C1 segment of cervical spinal cord (tissue), 14 donors: Measurements from ENCODE around the gene SMIM10L1.

ENCODE experiments used
- DNase-seq, 14 donors: peaks; one replicate each; lab custom pipeline; 2025; lab: John Stamatoyannopoulos, UW

SMIM10L1 gene

DNA sequence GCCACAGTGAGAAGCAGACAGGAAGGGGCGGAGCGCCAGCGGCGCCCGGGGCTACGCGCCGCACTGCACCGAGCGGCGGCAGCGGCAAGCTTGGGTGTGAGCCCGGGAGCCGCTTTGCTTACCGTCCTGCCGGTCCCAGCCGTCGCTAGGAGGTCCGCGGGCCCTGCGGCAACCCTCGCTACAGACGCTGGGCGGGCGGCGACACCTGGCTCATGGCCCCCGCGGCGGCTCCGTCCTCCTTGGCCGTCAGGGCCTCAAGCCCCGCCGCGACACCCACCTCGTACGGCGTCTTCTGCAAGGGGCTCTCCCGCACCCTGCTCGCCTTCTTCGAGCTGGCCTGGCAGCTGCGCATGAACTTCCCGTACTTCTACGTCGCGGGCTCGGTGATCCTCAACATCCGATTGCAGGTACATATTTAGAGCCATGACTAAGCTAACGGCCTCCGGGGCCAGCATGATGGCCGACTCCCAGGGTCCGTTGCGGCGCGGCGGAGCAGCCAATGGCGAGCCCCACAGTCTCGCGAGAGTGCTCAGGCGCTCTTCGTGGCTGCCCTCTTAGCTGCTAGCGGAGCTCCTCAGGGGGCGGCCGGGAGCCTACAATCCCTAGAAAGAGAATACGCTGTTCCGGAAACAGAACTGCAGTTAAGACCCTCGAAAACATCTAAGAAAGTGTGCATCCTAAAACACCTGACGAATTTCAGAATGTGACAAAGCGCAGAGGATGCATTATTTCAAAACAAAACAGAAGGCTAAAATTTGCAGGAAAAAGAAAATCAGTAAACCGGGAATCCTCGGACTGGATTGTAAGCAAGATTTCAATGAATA is at the start of gene SMIM10L1:
TSS of gene SMIM10L1 (plus strand) at position 50 of the 824 bp plus-strand sequence. CDS start at position 213, 163 bp downstream.
- peak; percentile 33 to 89 (median 78) for DNase-seq

DNA sequence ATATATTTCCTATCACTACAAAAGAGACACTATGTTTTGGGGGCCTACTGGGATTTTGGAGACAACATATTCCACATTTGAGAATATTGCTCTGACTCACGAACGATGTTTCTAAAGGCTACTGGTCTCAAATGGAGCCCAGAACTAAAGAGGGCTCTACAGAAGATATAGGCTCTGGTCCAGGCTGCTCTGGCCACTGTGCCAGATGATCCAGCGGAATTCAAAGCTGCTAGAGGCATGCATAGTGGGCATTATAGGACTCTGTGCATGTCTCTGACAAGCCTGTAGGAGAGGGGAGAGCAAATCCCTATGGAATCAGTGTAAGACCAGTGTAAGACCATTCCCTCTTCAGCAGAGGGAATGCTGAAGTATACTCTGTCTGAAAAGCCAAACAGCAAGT is 40.6 kb upstream of the SMIM10L1 start:
- no peak for DNase-seq

DNA sequence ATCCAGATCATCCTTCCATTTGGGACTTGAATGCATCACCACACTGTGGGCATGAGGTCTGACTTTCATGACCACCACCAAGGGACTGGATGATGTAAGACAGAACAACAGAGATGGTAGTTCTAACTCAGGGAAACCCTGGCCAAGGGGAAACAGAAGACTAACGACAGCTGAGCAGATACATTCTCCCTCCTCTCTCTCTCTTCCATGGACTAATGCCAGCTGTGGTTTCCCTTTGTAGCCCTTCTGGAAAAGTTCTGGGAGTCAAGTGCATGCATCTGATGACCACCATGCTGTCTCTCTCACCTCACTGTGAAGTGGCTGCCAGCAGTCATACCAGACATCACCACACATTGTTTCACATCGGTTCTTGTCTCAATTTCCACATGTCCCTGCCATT is 40.0 kb upstream of the SMIM10L1 start:
- no peak for DNase-seq

DNA sequence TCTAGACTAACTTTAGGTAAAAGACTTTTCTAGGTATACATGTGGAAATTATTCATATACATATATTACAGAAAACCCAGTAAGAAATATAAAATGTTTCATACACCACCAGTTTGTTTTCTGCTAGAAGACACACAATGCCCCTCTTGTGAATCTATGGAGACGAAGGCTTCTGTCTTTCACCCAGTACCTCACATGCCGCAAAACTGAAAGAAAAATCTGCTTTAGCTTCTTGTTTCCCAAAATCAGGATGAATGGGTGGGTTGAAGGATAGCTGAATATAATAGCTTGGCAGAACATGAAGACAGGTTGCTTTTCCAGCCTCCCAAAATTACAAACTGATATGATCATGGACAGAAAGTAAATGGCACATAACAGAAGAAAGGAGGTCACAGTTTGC is 37.8 kb upstream of the SMIM10L1 start:
- DNase-seq = peak in 1 of 14 donors; percentile 3

DNA sequence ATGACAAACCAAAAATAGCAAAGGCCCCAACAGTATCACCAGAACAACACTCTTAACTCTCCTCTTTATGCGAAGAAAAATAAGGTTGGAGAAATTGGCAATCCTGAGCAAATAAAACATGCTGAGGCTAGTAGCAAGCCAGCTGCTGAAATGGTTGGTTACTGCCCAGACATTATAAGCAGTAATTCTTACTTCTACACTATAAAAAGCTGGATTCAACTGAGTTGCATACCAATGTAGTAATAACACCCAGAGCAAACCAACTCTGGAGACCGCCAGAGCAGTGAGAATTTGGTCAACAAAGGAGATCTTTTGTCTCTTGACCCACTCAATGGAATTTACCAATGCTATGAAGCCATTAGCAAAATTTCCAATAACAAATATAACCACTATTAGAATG is 37.2 kb upstream of the SMIM10L1 start:
- no peak for DNase-seq

DNA sequence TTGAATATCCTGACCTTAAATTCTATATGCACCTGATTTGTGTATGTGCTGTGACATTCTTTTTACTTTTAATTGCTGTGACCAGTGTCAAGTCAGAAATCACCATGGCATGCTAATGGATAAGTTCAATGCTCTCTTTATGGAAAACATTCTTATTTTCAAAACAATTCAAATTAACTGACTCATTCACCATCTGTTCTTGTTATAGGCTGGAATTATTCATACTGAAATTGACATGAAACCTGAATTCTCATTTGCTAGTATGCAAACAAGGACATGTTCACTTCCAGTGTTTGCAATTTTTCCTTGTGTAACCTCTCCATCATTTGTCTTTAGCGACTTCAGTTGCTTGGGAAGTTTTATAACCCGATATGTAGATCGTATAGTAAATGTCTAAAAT is 36.7 kb upstream of the SMIM10L1 start, which contains the start of gene TAS2R30:
TSS of gene TAS2R30 (minus strand) at position 340 of the 400 bp plus-strand sequence. CDS start 400 bp downstream, outside the sequence.
- no peak for DNase-seq

DNA sequence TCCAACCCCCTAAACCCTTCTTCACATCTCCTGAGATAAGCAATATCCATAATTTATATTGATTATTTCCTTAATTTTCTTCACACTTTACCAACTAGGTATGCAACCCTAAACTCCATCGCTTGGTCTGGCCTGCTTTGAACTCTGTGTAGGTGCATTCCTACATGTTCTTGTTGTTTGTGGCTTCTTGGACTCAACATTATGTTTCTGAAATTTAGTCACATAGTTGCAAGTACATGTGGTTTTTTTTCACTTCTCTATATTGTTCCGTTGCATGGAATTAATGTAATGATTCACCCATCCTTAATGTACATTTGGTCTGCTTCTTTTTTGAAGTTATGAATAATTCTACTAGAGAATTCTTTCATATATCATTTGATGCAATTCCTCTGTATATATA is 34.9 kb upstream of the SMIM10L1 start:
- no peak for DNase-seq

DNA sequence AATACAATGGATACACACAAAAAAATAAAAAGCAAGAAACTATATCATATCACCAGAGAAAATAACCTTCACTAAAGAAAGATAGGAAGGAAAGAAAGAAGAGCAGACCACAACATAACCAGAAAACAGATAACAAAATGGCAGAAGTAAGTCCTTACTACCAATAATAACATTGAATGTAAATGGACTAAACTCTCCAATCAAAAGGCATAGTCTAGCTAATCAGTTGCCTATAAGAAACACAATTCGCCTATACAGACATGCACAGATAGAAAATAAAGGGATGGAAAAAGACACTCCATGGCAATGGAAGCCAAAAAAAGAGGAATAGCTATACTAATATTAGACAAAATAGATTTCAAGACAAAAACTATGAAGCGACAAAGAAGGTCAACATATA is 27.6 kb upstream of the SMIM10L1 start:
- no peak for DNase-seq

DNA sequence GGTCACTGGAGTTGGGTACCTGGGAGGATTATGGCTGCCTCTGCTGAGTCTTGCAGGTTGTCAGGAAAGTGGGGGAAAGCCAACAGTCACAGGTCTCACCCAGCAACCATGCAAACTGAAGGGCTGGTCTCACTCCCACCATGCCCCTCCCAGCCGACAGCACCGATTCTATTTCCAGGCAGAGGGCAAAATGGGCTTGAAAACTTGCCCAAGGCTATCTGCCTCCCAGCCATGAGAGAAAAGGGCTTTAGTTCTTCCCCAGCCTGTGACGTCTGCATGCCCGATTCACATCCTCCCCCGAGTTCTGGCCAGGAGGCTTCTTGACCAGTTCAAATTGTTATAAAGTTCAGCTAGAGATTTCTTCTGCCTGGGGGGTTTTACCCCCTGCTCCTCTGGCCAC is 26.7 kb upstream of the SMIM10L1 start:
- no peak for DNase-seq

DNA sequence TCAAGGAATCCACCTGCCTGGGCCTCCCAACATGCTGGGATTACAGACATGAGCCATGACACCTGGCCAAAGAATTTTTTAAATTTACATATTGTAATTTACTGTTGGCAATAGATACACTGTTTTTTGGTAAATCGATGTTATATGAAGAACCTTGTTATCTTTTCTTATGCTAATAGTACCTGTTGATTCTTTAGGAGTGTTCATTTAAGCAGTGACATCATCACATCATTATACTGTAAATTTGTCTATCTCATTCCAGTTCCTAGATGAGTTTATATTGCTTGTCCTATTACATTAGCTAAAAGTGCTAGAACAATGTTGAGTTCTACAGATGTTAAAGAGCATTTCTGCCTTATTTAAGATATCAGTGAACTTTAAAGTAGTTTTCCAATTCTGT is 23.6 kb upstream of the SMIM10L1 start:
- no peak for DNase-seq

DNA sequence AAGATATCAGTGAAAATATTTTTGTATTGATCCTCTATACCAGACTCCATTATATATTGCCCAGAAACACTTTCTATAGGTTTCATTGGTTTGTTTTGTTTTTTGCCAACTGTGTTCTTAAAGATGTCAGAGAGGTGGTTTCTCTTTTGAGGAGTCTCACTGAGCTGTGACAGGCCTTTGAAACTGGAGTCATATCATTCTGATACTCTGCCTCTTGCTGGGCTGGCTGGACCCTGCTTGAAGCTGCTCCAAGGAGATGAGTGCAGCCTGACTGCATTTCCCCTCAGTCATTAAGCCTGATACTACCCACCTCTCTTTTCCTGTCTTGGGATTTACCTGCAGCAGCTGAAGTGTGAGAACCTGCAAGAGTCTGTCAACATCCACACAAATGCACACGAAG is 20.2 kb upstream of the SMIM10L1 start:
- DNase-seq = no peak

DNA sequence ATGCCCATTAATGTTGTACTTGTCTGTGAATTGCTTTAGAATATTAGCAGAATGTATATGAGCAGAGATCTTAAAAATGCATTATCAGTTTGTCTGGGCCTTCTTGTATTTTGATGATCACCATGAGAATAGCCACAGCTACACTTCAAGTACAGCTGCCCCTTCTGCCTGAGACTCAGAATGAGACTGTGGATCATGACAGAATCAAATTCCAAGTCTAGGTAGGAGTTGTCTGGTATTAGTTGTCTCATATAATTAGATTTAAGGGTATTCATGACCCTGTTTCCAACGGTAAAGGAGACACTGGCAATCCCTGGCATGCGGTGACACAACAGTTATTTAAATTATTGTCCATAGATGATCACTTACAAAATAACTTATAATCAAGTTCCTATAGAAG is 18.3 kb upstream of the SMIM10L1 start:
- DNase-seq = no peak

DNA sequence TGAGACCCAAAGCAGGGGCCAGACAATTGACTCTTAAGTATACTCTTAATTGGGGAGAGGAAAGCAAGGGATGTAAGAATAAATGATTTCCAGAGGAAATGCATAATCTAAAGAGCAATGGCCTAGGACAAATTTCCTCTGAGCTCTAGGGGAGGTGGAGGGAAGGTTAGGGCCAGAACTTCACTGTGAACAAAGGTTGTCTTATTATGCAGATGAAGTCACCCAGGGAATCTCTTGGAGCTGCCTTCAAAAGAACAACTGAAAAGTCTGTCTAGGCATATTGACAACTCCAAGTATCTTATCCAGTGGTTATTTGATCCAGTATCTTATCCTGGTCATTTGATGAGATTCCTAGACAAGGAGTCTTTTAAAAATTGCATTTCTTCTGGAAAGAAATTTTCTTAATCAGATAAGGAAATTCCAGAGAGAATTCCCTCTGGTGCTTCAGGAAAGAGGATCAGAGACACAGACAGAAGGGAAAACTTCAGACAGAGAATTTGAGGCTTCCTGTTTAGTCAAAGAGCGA is 16.5 kb upstream of the SMIM10L1 start:
- DNase-seq = no peak

DNA sequence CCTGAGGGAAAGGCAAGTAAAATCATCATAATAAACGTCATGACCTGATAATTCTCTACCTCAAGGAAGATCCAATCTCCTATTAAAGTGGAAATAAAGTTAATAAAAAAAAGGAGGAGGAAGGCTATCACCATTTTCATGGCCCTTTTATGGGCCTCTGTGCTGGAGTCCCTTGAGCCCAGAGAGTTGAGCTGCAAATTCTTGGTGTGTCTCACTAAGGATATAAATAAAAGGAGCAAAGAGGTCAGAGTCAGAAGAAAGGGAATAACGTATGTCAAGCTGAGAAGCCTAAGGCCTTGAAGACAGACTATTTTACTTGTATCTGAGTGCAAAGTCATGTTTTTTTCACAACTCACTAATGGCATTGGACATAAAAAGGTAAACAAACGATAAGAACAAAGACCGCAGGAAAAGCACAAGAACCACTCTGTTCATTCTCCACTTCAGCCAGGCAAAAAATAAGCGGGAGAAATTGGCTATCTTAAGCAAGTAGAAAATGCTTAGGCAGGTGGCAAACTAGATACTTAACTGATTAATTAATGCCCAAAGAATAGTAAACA is 12.0 kb upstream of the SMIM10L1 start:
- no peak for DNase-seq

DNA sequence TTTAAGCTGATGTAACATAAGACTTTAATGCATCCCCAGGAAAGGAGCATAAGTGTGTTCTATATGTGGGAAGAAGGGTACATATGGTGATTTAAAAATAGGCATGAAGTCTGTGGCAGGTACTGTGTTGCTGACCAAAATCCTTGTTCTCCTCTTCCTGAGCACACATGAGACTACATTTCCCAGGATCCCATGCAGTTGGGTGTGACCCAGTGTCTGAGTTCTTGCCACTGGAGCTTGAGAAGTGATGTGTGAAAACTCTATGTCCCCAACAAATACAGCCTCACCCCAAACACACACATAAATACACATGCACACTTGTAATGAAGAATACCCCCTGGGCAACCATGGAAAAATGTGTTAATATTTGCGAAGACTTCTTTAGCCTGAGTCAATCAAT is 8.5 kb upstream of the SMIM10L1 start:
- no peak for DNase-seq

DNA sequence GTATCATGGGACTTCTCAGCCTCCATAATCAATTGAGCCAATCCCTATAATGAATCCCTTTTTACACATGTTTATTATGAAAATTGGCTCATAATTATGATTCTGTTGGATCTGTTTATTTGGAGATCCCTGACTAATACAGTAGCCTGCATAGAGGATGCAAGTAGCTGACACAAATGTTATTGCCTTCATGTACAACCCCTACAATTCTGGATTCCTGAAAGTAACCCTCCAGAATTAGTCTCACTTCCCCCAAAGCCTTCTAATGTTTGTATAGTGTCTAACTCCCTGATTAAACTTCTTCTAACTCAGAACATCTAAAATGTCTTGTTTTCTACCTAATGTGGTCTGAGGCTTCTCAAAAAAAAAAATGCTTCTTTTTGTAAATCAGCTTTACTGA is 6.6 kb upstream of the SMIM10L1 start:
- no peak for DNase-seq

DNA sequence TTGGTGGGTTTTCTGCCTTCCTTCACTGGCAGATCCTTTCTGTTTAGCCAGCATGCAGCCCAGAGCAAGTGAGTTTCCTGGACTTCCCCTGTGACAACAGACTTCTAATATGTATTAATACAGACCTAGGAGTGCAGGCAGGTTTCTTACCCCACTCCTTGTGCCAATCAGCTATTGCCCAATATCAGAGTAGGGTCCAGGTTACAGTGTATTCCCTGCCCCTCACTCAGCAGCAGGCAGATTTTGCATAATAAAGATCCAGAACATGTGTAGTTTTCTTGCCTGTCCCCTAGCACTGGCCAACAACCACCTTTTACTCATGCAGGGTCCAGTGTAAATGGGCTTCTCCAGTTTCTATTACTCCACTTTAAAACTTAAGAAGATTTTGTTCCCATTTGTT is 4.7 kb upstream of the SMIM10L1 start:
- DNase-seq = no peak

DNA sequence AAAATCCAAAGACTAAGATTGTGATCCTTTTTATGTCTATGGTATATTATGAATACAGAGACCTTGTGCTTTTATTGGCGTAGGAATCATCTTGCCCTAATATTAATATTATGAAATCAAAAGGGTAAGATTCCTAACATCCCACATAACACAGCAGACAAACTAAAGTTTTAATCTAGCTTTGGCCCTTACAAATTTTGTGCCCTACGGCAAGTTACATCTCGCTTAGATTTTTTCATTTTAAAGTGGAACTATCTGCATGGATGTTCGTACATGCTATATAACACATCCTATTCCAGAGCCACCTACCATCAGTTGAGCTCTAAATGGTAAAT is 217 bp upstream of the SMIM10L1 start:
- no peak for DNase-seq

DNA sequence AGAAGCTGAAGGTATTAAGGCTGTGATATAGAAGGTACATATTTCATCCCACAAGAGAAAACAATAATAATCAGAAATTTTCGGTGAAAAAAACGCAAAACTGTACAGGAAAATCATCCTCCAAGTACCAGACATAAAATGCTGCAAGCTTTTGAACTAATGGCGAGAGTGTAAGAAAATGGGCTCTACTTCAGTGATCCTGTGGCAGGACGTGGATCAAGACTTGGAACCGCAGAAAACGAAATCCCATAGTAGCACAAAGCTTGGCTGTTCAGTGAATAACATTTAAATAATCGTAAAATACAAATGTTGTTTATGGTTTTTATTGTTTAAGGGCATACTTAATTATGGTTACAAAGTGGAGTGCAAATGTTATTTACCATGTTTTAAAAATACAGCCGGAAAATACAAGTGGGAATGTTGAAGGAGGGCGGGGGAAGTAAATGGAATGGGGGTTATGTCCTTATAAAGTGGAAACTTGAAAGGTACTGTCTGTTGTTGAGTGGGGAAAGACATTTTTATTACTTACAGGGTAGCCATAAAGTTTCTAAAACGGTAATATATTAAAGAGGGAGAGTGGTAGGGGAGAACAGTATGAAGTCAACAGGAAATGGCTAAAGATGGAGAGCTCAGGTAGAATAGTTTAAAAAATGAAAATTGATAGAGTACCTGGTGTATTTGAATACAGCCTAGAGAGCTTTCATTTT is 1.1 kb downstream of the SMIM10L1 start:
- no peak for DNase-seq

DNA sequence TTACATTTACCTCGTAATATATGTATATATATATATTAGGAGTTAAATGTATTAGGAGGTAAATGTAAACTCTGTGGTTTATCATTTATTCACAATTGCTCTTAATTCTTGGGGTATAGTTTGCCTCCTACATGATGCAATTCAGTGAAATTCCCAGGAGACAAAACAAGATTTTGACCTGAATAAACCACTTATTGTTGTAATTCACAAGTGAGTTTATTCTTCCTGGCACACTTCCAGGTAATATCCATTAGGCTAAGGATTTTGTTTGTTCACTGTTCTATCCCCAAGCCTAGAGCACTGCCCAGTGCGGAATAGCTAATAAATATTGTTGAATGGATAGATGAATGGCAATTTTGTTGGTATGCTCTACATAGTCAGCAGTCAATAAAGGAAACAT is 3.0 kb downstream of the SMIM10L1 start:
- no peak for DNase-seq

DNA sequence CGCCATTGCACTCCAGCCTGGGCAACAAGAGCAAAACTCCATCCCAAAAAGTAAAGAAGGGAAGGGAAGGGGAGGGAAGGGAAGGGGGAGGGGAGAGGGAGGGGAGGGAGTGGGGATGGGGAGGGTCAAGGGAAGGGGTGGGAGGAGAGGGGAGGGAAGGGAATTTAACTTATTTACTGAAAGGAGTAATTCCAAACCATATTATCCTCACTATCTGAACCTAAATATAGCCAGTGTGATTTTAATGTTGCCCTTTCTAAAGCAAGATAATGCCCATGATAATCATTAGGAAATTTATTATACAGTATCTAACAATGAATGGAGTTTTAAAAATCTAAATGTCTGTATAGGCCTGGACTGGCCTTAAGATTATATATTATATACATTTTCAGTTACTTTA is 7.3 kb downstream of the SMIM10L1 start:
- no peak for DNase-seq

DNA sequence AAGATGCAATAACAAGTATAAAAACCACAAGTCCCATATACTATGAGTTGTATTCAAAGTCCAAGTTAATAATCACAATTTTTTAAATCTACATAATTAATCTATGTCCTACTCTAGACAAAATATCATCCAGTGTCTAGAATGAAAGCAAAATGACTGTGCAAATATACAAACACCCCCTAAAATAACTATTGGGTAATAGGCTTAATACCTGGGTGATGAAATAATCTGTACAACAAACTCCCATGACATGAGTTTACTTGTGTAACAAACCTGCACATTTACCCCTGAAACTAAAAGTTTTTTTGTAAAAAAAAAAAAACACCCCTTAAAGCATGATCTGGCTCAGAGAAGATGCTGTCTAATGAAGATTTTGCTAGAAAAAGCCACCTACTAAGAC is 11.5 kb downstream of the SMIM10L1 start:
- DNase-seq = no peak

DNA sequence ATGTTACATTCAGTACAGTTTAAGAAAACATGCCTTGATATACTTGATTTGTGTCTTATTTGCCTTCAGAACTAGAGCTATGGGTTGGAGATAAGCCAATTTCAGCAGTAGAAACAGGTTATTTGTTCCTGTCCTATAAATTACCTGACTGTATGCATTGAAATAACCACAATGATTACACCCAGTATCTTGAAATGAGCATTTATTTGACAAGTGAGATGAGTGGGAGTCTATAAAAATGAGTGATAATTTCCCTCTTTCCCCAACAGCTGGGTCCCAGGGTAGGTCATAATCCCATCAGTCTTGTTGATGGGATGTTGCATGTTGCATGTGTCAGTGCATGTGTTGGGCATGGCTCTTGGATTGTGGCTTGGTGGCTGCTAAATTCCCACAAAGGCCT is 12.0 kb downstream of the SMIM10L1 start:
- DNase-seq = no peak
